Activated T-cell treated with anti-CD3 and anti-CD28 coated beads, Interleukin-2, amount 50 U/mL, for 72 hours (primary cell): ENCODE results near the gene UBR4. TPM values are rescaled to one million over a fixed set of nuclear protein-coding genes. Genes with fewer than 3 reads are reported as not detected.

Experiments used
- ATAC-seq, 2 donors: fragments of 150-1000 bp; cut with Tn5 transposase; replicated peaks in 1 of 2; 2 replicates each; pipeline ENCODE4 v1.10.0; 2021; ENCODE audit warnings: moderate library complexity in 2 of 2, mild to moderate bottlenecking in 1 of 2
- DNase-seq, 2 donors: peaks; one replicate each; pipeline ENCODE4 v3.0.0; 2021 to 2022; ENCODE audit warnings: mixed read lengths in 1 of 2
- H3K27ac Mint-ChIP-seq: one replicate; pipeline ENCODE4 v1.8.0; 2022; ENCODE audit warnings: mild to moderate bottlenecking, moderate library complexity, mixed read lengths
- H3K27me3 Mint-ChIP-seq: one replicate; pipeline ENCODE4 v1.8.0; 2022; ENCODE audit warnings: low read depth, mixed read lengths
- H3K36me3 Mint-ChIP-seq, 2 donors: one replicate each; pipeline ENCODE4 v1.8.0; 2022; ENCODE audit warnings: mixed read lengths in 2 of 2, mild to moderate bottlenecking in 1 of 2; ENCODE audit not compliant: insufficient read depth in 2 of 2
- H3K4me1 Mint-ChIP-seq: one replicate; pipeline ENCODE4 v1.8.0; 2022; ENCODE audit warnings: low read depth, mixed read lengths
- H3K4me3 Mint-ChIP-seq, 2 donors: one replicate each; pipeline ENCODE4 v1.8.0; 2022; ENCODE audit warnings: mild to moderate bottlenecking in 2 of 2, mixed read lengths in 2 of 2, moderate library complexity in 2 of 2
- H3K9me3 Mint-ChIP-seq, 2 donors: one replicate each; pipeline ENCODE4 v1.8.0; 2022; ENCODE audit warnings: mixed read lengths in 2 of 2
- total RNA-seq, 2 donors: library from RNA; stranded (reverse); gene quantifications; one replicate each; pipeline ENCODE4 v1.2.3, GENCODE V29; 2022

The UBR4 gene
- total RNA-seq, 2 donors from 2014 or later: 208 to 215 TPM

- Mint-ChIP-seq H3K4me1 (no peaks in the 10 kb centered on the region), H3K36me3 (peaks cover 22 to 59% of the 10 kb centered on the region in 2 donors), H3K4me3 (no peak overlapping the region), H3K9me3 (peaks cover 0 to 1% of the 10 kb centered on the region in 2 donors), H3K27me3 (no peaks in the 10 kb centered on the region), H3K27ac (no peak overlapping the region)
- DNase-seq: no peak
- no peak for ATAC-seq
Measured at GRCh38 chr1:19139711-19140110, 70.4 kb downstream of the UBR4 start.

GRCh38 chr1:19138958-19139581 is 71.0 kb downstream of the UBR4 start:
- Mint-ChIP-seq H3K4me1 (no peaks in the 10 kb centered on the region), H3K36me3 (peaks cover 25 to 58% of the 10 kb centered on the region in 2 donors), H3K27ac (peak overlapping the region; percentile 34), H3K9me3 (peaks cover 1 to 5% of the 10 kb centered on the region in 2 donors), H3K4me3 (no peak overlapping the region), H3K27me3 (no peaks in the 10 kb centered on the region)
- ATAC-seq: no peak
- DNase-seq: no peak

- Mint-ChIP-seq H3K4me1 (no peaks in the 10 kb centered on the region), H3K9me3 (peaks cover 1 to 5% of the 10 kb centered on the region in 2 donors), H3K4me3 (no peak overlapping the region), H3K36me3 (peaks cover 26 to 62% of the 10 kb centered on the region in 2 donors), H3K27me3 (no peaks in the 10 kb centered on the region), H3K27ac (no peak overlapping the region)
- DNase-seq (no peak), ATAC-seq (no peak)
Measured at GRCh38 chr1:19138331-19138730, 71.7 kb downstream of the UBR4 start.

- Mint-ChIP-seq H3K27me3 (no peaks in the 10 kb centered on the region), H3K4me3 (no peak overlapping the region), H3K4me1 (no peaks in the 10 kb centered on the region), H3K9me3 (peaks cover 1 to 7% of the 10 kb centered on the region in 2 donors), H3K27ac (no peak overlapping the region), H3K36me3 (peaks cover 26 to 70% of the 10 kb centered on the region in 2 donors)
- DNase-seq: no peak
- ATAC-seq: no peak
Measured at GRCh38 chr1:19137158-19137557, 72.9 kb downstream of the UBR4 start.

- peaks cover 1 to 7% of the 10 kb centered on the region in 2 donors for H3K9me3 Mint-ChIP-seq
- H3K36me3 Mint-ChIP-seq: peaks cover 29 to 74% of the 10 kb centered on the region in 2 donors
- H3K27me3 Mint-ChIP-seq: no peaks in the 10 kb centered on the region
- ATAC-seq (no peak), DNase-seq (no peak)
- no peak overlapping the region for H3K27ac Mint-ChIP-seq
- H3K4me1 Mint-ChIP-seq: no peaks in the 10 kb centered on the region
- no peak overlapping the region for H3K4me3 Mint-ChIP-seq
Measured at GRCh38 chr1:19133360-19133759, 76.7 kb downstream of the UBR4 start.

GRCh38 chr1:19130468-19130867 is 79.6 kb downstream of the UBR4 start:
- peaks cover 15% of the 10 kb centered on the region for H3K4me1 Mint-ChIP-seq
- peaks cover 1 to 7% of the 10 kb centered on the region in 2 donors for H3K9me3 Mint-ChIP-seq
- H3K27ac Mint-ChIP-seq: no peak overlapping the region
- no peak for DNase-seq
- peaks cover 27 to 65% of the 10 kb centered on the region in 2 donors for H3K36me3 Mint-ChIP-seq
- no peak for ATAC-seq
- H3K4me3 Mint-ChIP-seq: no peak overlapping the region
- H3K27me3 Mint-ChIP-seq: no peaks in the 10 kb centered on the region

GRCh38 chr1:19128968-19129514 is 81.0 kb downstream of the UBR4 start:
- ATAC-seq (no peak), DNase-seq (no peak)
- H3K27me3 Mint-ChIP-seq: no peaks in the 10 kb centered on the region
- peak overlapping the region; percentile 35 for H3K27ac Mint-ChIP-seq
- peaks cover 24 to 65% of the 10 kb centered on the region in 2 donors for H3K36me3 Mint-ChIP-seq
- H3K4me1 Mint-ChIP-seq: peaks cover 29% of the 10 kb centered on the region
- peaks cover 0 to 2% of the 10 kb centered on the region in 2 donors for H3K9me3 Mint-ChIP-seq
- no peak overlapping the region for H3K4me3 Mint-ChIP-seq

- Mint-ChIP-seq H3K27ac (peak overlapping the region; percentile 16), H3K4me1 (peaks cover 34% of the 10 kb centered on the region), H3K27me3 (no peaks in the 10 kb centered on the region), H3K4me3 (peak overlapping the region; percentile 3 to 8), H3K9me3 (no peaks in the 10 kb centered on the region), H3K36me3 (peaks cover 27 to 55% of the 10 kb centered on the region in 2 donors)
- DNase-seq: peak in 1 of 2 donors; percentile 6
- peak in 1 of 2 donors; percentile 66 for ATAC-seq
Measured at GRCh38 chr1:19124273-19124672, 85.8 kb downstream of the UBR4 start.

GRCh38 chr1:19123837-19124236 is 86.2 kb downstream of the UBR4 start:
- H3K9me3 Mint-ChIP-seq: no peaks in the 10 kb centered on the region
- no peaks in the 10 kb centered on the region for H3K27me3 Mint-ChIP-seq
- DNase-seq: no peak
- ATAC-seq: peak in 1 of 2 donors; percentile 46
- peak overlapping the region in 1 of 2 donors; percentile 3 for H3K4me3 Mint-ChIP-seq
- peaks cover 27 to 58% of the 10 kb centered on the region in 2 donors for H3K36me3 Mint-ChIP-seq
- H3K27ac Mint-ChIP-seq: peak overlapping the region; percentile 16
- peaks cover 34% of the 10 kb centered on the region for H3K4me1 Mint-ChIP-seq

GRCh38 chr1:19122668-19123067 is 87.4 kb downstream of the UBR4 start:
- Mint-ChIP-seq H3K27me3 (no peaks in the 10 kb centered on the region), H3K27ac (no peak overlapping the region), H3K4me3 (no peak overlapping the region), H3K9me3 (no peaks in the 10 kb centered on the region), H3K36me3 (peaks cover 29 to 59% of the 10 kb centered on the region in 2 donors), H3K4me1 (peaks cover 34% of the 10 kb centered on the region)
- DNase-seq (no peak), ATAC-seq (no peak)

- H3K27me3 Mint-ChIP-seq: no peaks in the 10 kb centered on the region
- H3K9me3 Mint-ChIP-seq: no peaks in the 10 kb centered on the region
- DNase-seq (no peak), ATAC-seq (no peak)
- H3K36me3 Mint-ChIP-seq: peaks cover 21 to 50% of the 10 kb centered on the region in 2 donors
- peaks cover 22% of the 10 kb centered on the region for H3K4me1 Mint-ChIP-seq
- no peak overlapping the region for H3K27ac Mint-ChIP-seq
- no peak overlapping the region for H3K4me3 Mint-ChIP-seq
Measured at GRCh38 chr1:19121192-19121591, 88.9 kb downstream of the UBR4 start.

- no peak overlapping the region for H3K27ac Mint-ChIP-seq
- DNase-seq (no peak), ATAC-seq (no peak)
- peaks cover 16 to 49% of the 10 kb centered on the region in 2 donors for H3K36me3 Mint-ChIP-seq
- H3K4me1 Mint-ChIP-seq: peaks cover 15% of the 10 kb centered on the region
- H3K9me3 Mint-ChIP-seq: no peaks in the 10 kb centered on the region
- H3K27me3 Mint-ChIP-seq: no peaks in the 10 kb centered on the region
- no peak overlapping the region for H3K4me3 Mint-ChIP-seq
Measured at GRCh38 chr1:19120070-19120469, 90.0 kb downstream of the UBR4 start.

- H3K4me1 Mint-ChIP-seq: no peaks in the 10 kb centered on the region
- H3K4me3 Mint-ChIP-seq: no peak overlapping the region
- H3K9me3 Mint-ChIP-seq: no peaks in the 10 kb centered on the region
- H3K27me3 Mint-ChIP-seq: no peaks in the 10 kb centered on the region
- H3K27ac Mint-ChIP-seq: no peak overlapping the region
- DNase-seq (no peak), ATAC-seq (no peak)
- peaks cover 12 to 33% of the 10 kb centered on the region in 2 donors for H3K36me3 Mint-ChIP-seq
Measured at GRCh38 chr1:19115082-19115808, 94.8 kb downstream of the UBR4 start.
